Measurements from ENCODE around the gene DENND1C.

DNA sequence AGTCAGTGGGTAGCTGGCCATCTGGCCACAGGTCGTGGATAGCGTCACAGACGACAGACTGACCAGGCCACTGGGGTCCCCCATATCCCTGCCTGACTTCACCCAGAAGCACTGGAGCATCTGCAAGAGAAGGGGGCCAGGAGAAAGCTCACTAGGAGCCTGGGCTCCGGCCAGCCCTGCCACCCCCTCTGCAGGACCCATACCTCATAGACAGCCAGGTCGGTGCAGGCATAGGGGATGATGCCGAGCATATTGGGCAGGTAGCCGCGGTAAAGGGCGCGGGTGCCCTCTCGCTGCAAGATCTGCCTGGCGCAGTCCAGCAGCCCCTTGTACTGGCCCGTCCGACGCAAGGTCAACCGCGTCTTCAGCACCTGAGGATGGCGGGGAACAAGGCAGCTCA lies 54.5 kb downstream of the DENND1C start:
- TF ChIP-seq SMC3 (conservative IDR thresholded peaks at IDR 0.05; ENCODE audit: poor library complexity), result no peak
- TF ChIP-seq POLR2AphosphoS5 (IDR thresholded peaks at IDR 0.05), result no peak
